ENCODE results near the gene C5orf46. TPM values are rescaled to one million over a fixed set of nuclear protein-coding genes. Genes with fewer than 3 reads are reported as not detected.

C5orf46 gene
- total and polyA plus RNA-seq, 2 of the 13 experiments (the other 11 are each of a cell fraction or from before 2014, with no cell fraction given) = not detected

- intact Hi-C loops (cut with micrococcal nuclease; ENCODE audit: unreplicated experiment) (no loop called here), in situ Hi-C loops (cut with HindIII; ENCODE audit: extremely low pct_ligation_motif_present, low pct_unique_long_range_greater_than_20kb) (no loop called here)
- no peaks in the 10 kb centered on the region for H3K36me3 ChIP-seq (replicated peaks in 1 of 2; ENCODE audit: control insufficient read depth in 1 of 2, insufficient read depth in 2 of 2, low read length in 2 of 2)
- no peaks in the 10 kb centered on the region for H3K9me3 ChIP-seq (ENCODE audit: low read length)
- H2AFZ ChIP-seq (ENCODE audit: low read length) = no peak overlapping the region
- H3K27ac ChIP-seq (ENCODE audit: extremely low read length, insufficient read depth, low read length) = no peak overlapping the region
- FAIRE-seq (no peak), ATAC-seq (no peak), DNase-seq (ENCODE audit: low spot score) (no peak)
- no TSS peak for BruUV-seq (replicated peaks)
- no peak overlapping the region for H3K9ac ChIP-seq (ENCODE audit: insufficient read depth, low read depth, low read length)
- TF ChIP-seq, protein P1, sequence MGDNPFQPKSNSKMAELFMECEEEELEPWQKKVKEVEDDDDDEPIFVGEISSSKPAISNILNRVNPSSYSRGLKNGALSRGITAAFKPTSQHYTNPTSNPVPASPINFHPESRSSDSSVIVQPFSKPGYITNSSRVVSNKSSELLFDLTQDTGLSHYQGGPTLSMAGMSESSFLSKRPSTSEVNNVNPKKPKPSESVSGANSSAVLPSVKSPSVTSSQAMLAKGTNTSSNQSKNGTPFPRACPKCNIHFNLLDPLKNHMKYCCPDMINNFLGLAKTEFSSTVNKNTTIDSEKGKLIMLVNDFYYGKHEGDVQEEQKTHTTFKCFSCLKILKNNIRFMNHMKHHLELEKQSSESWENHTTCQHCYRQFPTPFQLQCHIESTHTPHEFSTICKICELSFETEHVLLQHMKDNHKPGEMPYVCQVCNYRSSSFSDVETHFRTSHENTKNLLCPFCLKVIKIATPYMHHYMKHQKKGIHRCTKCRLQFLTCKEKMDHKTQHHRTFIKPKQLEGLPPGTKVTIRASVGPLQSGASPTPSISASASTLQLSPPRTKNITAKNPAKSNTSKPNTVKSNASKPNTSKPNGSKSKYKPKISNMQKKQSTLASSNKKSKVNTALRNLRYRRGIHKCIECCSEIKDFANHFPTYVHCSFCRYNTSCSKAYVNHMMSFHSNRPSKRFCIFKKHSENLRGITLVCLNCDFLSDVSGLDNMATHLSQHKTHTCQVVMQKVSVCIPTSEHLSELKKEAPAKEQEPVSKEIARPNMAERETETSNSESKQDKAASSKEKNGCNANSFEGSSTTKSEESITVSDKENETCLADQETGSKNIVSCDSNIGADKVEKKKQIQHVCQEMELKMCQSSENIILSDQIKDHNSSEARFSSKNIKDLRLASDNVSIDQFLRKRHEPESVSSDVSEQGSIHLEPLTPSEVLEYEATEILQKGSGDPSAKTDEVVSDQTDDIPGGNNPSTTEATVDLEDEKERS (CRISPR knock-in tag; IDR thresholded peaks at IDR 0.05) = no peak
- TF ChIP-seq CREB1 (IDR thresholded peaks at IDR 0.05) (no peak), CREB1 (CRISPR knock-in tag; IDR thresholded peaks at IDR 0.05) (no peak), ZNF382 (CRISPR knock-in tag; IDR thresholded peaks at IDR 0.05; ENCODE audit: borderline replicate concordance) (no peak)
- TF ChIP-seq, protein P2, sequence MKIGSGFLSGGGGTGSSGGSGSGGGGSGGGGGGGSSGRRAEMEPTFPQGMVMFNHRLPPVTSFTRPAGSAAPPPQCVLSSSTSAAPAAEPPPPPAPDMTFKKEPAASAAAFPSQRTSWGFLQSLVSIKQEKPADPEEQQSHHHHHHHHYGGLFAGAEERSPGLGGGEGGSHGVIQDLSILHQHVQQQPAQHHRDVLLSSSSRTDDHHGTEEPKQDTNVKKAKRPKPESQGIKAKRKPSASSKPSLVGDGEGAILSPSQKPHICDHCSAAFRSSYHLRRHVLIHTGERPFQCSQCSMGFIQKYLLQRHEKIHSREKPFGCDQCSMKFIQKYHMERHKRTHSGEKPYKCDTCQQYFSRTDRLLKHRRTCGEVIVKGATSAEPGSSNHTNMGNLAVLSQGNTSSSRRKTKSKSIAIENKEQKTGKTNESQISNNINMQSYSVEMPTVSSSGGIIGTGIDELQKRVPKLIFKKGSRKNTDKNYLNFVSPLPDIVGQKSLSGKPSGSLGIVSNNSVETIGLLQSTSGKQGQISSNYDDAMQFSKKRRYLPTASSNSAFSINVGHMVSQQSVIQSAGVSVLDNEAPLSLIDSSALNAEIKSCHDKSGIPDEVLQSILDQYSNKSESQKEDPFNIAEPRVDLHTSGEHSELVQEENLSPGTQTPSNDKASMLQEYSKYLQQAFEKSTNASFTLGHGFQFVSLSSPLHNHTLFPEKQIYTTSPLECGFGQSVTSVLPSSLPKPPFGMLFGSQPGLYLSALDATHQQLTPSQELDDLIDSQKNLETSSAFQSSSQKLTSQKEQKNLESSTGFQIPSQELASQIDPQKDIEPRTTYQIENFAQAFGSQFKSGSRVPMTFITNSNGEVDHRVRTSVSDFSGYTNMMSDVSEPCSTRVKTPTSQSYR (CRISPR knock-in tag; IDR thresholded peaks at IDR 0.05; ENCODE audit: borderline replicate concordance) = no peak
- ChIA-PET CTCF (ENCODE audit: low intra/inter-chr PET ratio, low total read pairs) (no interaction called here), POLR2A (no interaction called here)
- H3K4me3 ChIP-seq (replicated peaks in 1 of 3; ENCODE audit: insufficient read depth in 1 of 3, low read depth in 2 of 3, low read length in 3 of 3) = no peak overlapping the region
- no peaks in the 10 kb centered on the region; a peak in 1 of 5 replicates for H3K27me3 ChIP-seq (ENCODE audit: control insufficient read depth in 1 of 2, insufficient read depth in 2 of 2, low read length in 2 of 2)
- no peaks in the 10 kb centered on the region for H3K79me2 ChIP-seq (ENCODE audit: insufficient read depth, low read length)
- H3K4me1 ChIP-seq (ENCODE audit: insufficient read depth, low read length) = no peaks in the 10 kb centered on the region
- H4K20me1 ChIP-seq (ENCODE audit: insufficient read depth, low read length) = no peaks in the 10 kb centered on the region
- H3K4me2 ChIP-seq (ENCODE audit: low read depth, low read length) = no peak overlapping the region
Observed at GRCh38 chr5:147876141-147876540, 30.2 kb downstream of the C5orf46 start.

Data from HepG2 (cell line).